CD4-positive, alpha-beta T cell treated with Interleukin-1 beta for 1 hour (primary cell): ENCODE results near the gene PAFAH1B2.
"Not testable (repeated sequence)": the region's sequence is repeated elsewhere in the genome, so short reads cannot be mapped to it uniquely, and the experiment has no call there.

ENCODE experiments used
- DNase-seq, 2 donors: peaks; one replicate each; pipeline ENCODE4 v3.0.0-alpha.2; 2020 to 2022

Gene PAFAH1B2

GRCh38 chr11:117175104-117175503, 31.0 kb downstream of the PAFAH1B2 start:
- no peak for DNase-seq

GRCh38 chr11:117175781-117176180, 31.7 kb downstream of the PAFAH1B2 start:
- no peak for DNase-seq

- no peak for DNase-seq
Observed at GRCh38 chr11:117176186-117176585, 32.1 kb downstream of the PAFAH1B2 start.

GRCh38 chr11:117177534-117178209, 33.6 kb downstream of the PAFAH1B2 start:
- DNase-seq, result no peak

GRCh38 chr11:117178210-117179034, 34.3 kb downstream of the PAFAH1B2 start, which contains the start of gene SIDT2:
Gene SIDT2, plus strand, starts transcription at chr11:117178743. Its CDS starts 521 bp downstream, at chr11:117179264.
- peak; percentile 88 to 89 for DNase-seq

- peak; percentile 53 to 56 for DNase-seq
Observed at GRCh38 chr11:117179048-117179999, 35.2 kb downstream of the PAFAH1B2 start.

GRCh38 chr11:117180020-117180419, 35.9 kb downstream of the PAFAH1B2 start:
- no peak for DNase-seq

- peak; percentile 67 to 73 for DNase-seq
Observed at GRCh38 chr11:117180661-117181585, 36.8 kb downstream of the PAFAH1B2 start.

- DNase-seq, result no peak
Observed at GRCh38 chr11:117181586-117182550, 37.8 kb downstream of the PAFAH1B2 start.

GRCh38 chr11:117182551-117182935, 38.5 kb downstream of the PAFAH1B2 start:
- DNase-seq, result no peak

- DNase-seq, result not testable (repeated sequence)
Observed at GRCh38 chr11:117183178-117183577, 39.1 kb downstream of the PAFAH1B2 start.

GRCh38 chr11:117183724-117184349, 39.8 kb downstream of the PAFAH1B2 start:
- DNase-seq, result no peak

- peak in 1 of 2 donors; percentile 30 for DNase-seq
Observed at GRCh38 chr11:117185736-117186430, 41.8 kb downstream of the PAFAH1B2 start.

- DNase-seq, result no peak
Observed at GRCh38 chr11:117186431-117186761, 42.3 kb downstream of the PAFAH1B2 start.

GRCh38 chr11:117187007-117187406, 42.9 kb downstream of the PAFAH1B2 start:
- DNase-seq, result no peak

- DNase-seq, result no peak
Observed at GRCh38 chr11:117187428-117187798, 43.3 kb downstream of the PAFAH1B2 start.

GRCh38 chr11:117187799-117188481, 43.9 kb downstream of the PAFAH1B2 start:
- DNase-seq, result no peak

GRCh38 chr11:117188620-117189081, 44.6 kb downstream of the PAFAH1B2 start:
- no peak for DNase-seq
